PC-9 (cell line): ENCODE results near the gene PDE4D. TPM values are rescaled to one million over a fixed set of nuclear protein-coding genes. Genes with fewer than 3 reads are reported as not detected.
A peak's percentile ranks its signal among the peaks of the same experiment; 100 is the strongest.

Source experiments
- BruUV-seq: library from RNA; stranded (reverse); fragments of 400-500 nt; replicated peaks from 2 replicates; lab custom pipeline; 2021; lab: Mats Ljungman, UMichigan
- CTCF ChIA-PET: fragments of 300-600 bp; sonication (Branson Sonifier 250); formaldehyde crosslinking; loops from one replicate; lab custom pipeline; 2022; ENCODE audit warnings: antibody characterized with exemption; lab: Charles Lee
- POLR2A ChIA-PET: fragments of 300-600 bp; sonication (Branson Sonifier 250); formaldehyde crosslinking; loops from one replicate; lab custom pipeline; 2022; ENCODE audit warnings: antibody characterized with exemption; ENCODE audit not compliant: unreplicated experiment; lab: Charles Lee
- DNase-seq, 2 experiments: peaks; one replicate each; pipeline versions ENCODE4 v3.0.0 to v3.0.0-alpha.2; 2015 to 2022; ENCODE audit warnings: mixed read lengths in 1 of 2
- H2AFZ ChIP-seq: fragments of 200-600 bp; sonication (generic); 2 replicates; pipeline ENCODE4 v1.8.1; 2017; ENCODE audit warnings: antibody characterized with exemption
- H3F3A ChIP-seq: fragments of 200-600 bp; sonication (generic); 2 replicates; pipeline ENCODE4 v1.8.1; 2017; ENCODE audit warnings: antibody characterized with exemption, mild to moderate bottlenecking, low read depth; ENCODE audit not compliant: insufficient read depth
- H3K27ac ChIP-seq: fragments of 200-600 bp; sonication (generic); 2 replicates; pipeline ENCODE4 v1.6.1; 2016; ENCODE audit warnings: mixed run types
- H3K27me3 ChIP-seq: fragments of 200-600 bp; sonication (generic); 2 replicates; pipeline ENCODE4 v1.6.1; 2016; ENCODE audit warnings: low read depth, mixed run types; ENCODE audit not compliant: insufficient read depth
- H3K36me3 ChIP-seq: fragments of 200-600 bp; sonication (generic); 2 replicates; pipeline ENCODE4 v1.6.1; 2016; ENCODE audit warnings: low read depth, mixed run types
- H3K4me1 ChIP-seq: fragments of 200-600 bp; sonication (generic); replicated peaks from 2 replicates; pipeline ENCODE4 v1.6.1; 2016; ENCODE audit warnings: mixed run types; ENCODE audit not compliant: insufficient read depth
- H3K4me2 ChIP-seq: fragments of 200-600 bp; sonication (generic); 2 replicates; pipeline ENCODE4 v1.6.1; 2017; ENCODE audit warnings: mixed run types
- H3K4me3 ChIP-seq: fragments of 200-600 bp; sonication (generic); 2 replicates; pipeline ENCODE4 v1.6.1; 2016; ENCODE audit warnings: mixed run types
- H3K79me2 ChIP-seq: fragments of 200-600 bp; sonication (generic); 2 replicates; pipeline ENCODE4 v1.6.1; 2017; ENCODE audit warnings: low read depth, mixed run types
- H3K9me2 ChIP-seq: fragments of 200-600 bp; sonication (generic); 2 replicates; pipeline ENCODE4 v1.8.1; 2017; ENCODE audit warnings: mild to moderate bottlenecking; ENCODE audit not compliant: insufficient read depth
- H3K9me3 ChIP-seq: fragments of 200-600 bp; sonication (generic); 2 replicates; pipeline ENCODE4 v1.8.1; 2016; ENCODE audit warnings: low read depth; ENCODE audit not compliant: insufficient read depth
- H4K20me1 ChIP-seq: fragments of 200-600 bp; sonication (generic); 2 replicates; pipeline ENCODE4 v1.8.1; 2017; ENCODE audit not compliant: insufficient read depth
- EZH2 ChIP-seq: fragments of 200-600 bp; sonication (generic); IDR thresholded peaks from 2 replicates; pipeline ENCODE4 v1.8.0; 2017; ENCODE audit warnings: antibody characterized with exemption, low read depth
- intact Hi-C: fragments of 100-400 bp; cut with micrococcal nuclease; formaldehyde crosslinking; loops from one replicate; pipeline ENCODE4 v1.10.0; 2022; ENCODE audit not compliant: unreplicated experiment
- total RNA-seq: library from RNA; stranded (reverse); gene quantifications from 2 replicates; pipeline ENCODE4 v1.2.3, GENCODE V29; 2021
- TF ChIP-seq, protein P1 (sequence below): fragments of 200-600 bp; sonication (generic); conservative IDR thresholded peaks from 2 replicates; pipeline ENCODE4 v1.6.1; 2017; ENCODE audit warnings: mixed run types, antibody characterized with exemption, mild to moderate bottlenecking, moderate library complexity

The PDE4D gene
- total RNA-seq, 1 experiment from 2014 or later, result 9.8 TPM

DNA sequence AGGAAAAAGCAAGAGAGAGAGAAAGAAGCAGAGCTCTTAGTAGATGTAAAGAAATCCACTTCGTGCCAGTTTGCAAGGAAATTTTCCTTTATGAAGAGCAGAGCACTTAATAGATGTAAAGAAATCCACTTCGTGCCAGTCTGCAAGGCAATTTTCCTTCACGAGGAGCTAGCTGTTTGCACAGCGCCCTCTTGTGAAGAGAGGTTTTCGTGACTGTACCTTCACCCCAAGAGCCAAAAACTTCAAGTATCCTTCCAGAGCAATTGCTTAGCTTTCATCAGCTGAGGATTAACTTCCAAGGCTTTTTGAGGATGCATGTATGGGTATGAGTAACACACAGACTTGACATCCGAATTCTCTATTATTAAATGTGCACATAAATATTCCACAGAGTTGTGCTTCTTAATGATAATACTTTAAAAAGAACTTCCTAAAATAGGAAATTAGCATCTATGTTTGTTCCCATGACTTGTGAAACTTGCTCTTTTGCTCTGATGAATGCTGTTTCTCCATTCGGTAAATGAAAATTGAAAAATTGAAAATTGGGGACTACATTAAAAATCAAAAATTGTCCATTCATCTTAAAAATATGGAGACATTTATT, 525.6 kb downstream of the PDE4D start:
- ChIA-PET CTCF (interaction anchor here (0.5 to 1.5 kb wide), 5 partner anchors 67 to 433 kb away, joined by 3 read pairs; no protein-coding TSS in a partner anchor), POLR2A (interaction anchor here (0.6 to 0.7 kb wide), 2 partner anchors 178 to 342 kb away, joined by 6 to 8 read pairs; no protein-coding TSS in a partner anchor)
- Histone ChIP-seq H3F3A (no peaks in the 10 kb centered on the region), H3K79me2 (no peaks in the 10 kb centered on the region), H3K9me2 (no peaks in the 10 kb centered on the region), H3K27ac (no peak overlapping the region), H2AFZ (no peak overlapping the region), H3K4me3 (no peak overlapping the region), H3K4me1 (no peaks in the 10 kb centered on the region), H4K20me1 (no peaks in the 10 kb centered on the region), H3K36me3 (no peaks in the 10 kb centered on the region), H3K27me3 (no peaks in the 10 kb centered on the region), H3K4me2 (no peak overlapping the region), H3K9me3 (no peaks in the 10 kb centered on the region)
- BruUV-seq, result no TSS peak
- peak in 1 of 2 experiments; percentile 38 for DNase-seq
- TF ChIP-seq, protein P1, sequence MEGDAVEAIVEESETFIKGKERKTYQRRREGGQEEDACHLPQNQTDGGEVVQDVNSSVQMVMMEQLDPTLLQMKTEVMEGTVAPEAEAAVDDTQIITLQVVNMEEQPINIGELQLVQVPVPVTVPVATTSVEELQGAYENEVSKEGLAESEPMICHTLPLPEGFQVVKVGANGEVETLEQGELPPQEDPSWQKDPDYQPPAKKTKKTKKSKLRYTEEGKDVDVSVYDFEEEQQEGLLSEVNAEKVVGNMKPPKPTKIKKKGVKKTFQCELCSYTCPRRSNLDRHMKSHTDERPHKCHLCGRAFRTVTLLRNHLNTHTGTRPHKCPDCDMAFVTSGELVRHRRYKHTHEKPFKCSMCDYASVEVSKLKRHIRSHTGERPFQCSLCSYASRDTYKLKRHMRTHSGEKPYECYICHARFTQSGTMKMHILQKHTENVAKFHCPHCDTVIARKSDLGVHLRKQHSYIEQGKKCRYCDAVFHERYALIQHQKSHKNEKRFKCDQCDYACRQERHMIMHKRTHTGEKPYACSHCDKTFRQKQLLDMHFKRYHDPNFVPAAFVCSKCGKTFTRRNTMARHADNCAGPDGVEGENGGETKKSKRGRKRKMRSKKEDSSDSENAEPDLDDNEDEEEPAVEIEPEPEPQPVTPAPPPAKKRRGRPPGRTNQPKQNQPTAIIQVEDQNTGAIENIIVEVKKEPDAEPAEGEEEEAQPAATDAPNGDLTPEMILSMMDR, result peak; percentile 78
- TF ChIP-seq EZH2, result no peak
- intact Hi-C loops, result loop anchor here (1.0 to 2.0 kb wide), 2 partner anchors 149 to 180 kb away; no protein-coding TSS in a partner anchor

DNA sequence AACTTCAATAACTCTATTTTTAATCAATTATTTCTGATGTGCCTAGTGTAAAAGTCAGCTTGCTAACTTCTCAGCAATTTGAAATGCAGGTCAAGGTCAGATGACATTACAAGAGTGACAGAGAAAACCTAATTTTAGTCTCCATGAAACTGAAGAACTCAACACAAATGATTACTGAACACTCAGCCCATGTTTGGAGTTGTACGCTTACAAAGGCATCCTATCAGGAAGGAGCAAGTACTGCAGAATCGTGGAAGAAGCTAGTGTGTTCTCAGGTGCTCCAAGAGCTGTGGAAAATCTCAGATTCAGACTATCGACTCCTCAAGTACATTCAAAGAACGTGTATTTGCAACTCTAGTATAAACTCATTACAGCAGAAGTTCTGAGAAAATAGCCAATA, 526.7 kb downstream of the PDE4D start:
- TF ChIP-seq, protein P1, result no peak
- TF ChIP-seq EZH2, result no peak
- Histone ChIP-seq H4K20me1 (no peaks in the 10 kb centered on the region), H3K27ac (no peak overlapping the region), H3K9me2 (no peaks in the 10 kb centered on the region), H3K9me3 (no peaks in the 10 kb centered on the region), H3K4me1 (no peaks in the 10 kb centered on the region), H2AFZ (no peak overlapping the region), H3F3A (no peaks in the 10 kb centered on the region), H3K36me3 (no peaks in the 10 kb centered on the region), H3K27me3 (no peaks in the 10 kb centered on the region), H3K4me2 (no peak overlapping the region), H3K4me3 (no peak overlapping the region), H3K79me2 (no peaks in the 10 kb centered on the region)
- DNase-seq, result no peak
- intact Hi-C loops, result no loop called here
- BruUV-seq, result no TSS peak
- ChIA-PET POLR2A (no interaction called here), CTCF (interaction anchor here (0.6 to 1.1 kb wide), 2 partner anchors 178 to 490 kb away, joined by 3 to 4 read pairs; no protein-coding TSS in a partner anchor)

DNA sequence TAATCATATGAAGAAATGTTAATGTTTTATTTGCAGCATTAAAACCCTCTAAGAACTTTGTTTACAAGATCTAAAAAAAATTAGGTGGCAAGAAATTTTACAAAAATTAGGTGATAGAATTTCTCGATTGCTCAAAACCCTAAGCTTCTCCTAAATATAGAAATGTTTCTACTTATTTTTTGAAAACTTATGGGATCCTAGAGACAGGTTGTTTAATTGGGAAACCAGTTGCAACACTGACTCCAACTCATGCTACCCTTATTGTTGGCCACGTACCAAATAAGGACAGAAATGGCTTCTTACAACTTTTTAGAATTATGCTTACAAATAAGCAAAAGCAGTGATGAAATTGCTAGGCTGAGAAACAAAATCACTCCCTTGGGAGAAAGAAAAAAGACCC, 531.1 kb downstream of the PDE4D start:
- no peak overlapping the region for H3K27ac ChIP-seq
- intact Hi-C loops, result no loop called here
- CTCF ChIA-PET, result no interaction called here
- H3K4me3 ChIP-seq, result no peak overlapping the region
- H3K4me2 ChIP-seq, result no peak overlapping the region
- POLR2A ChIA-PET, result no interaction called here
- no peaks in the 10 kb centered on the region for H3K4me1 ChIP-seq
- no peak overlapping the region for H2AFZ ChIP-seq
- H4K20me1 ChIP-seq, result no peaks in the 10 kb centered on the region
- no peaks in the 10 kb centered on the region for H3K79me2 ChIP-seq
- no TSS peak for BruUV-seq
- H3K9me2 ChIP-seq, result no peaks in the 10 kb centered on the region
- H3F3A ChIP-seq, result no peaks in the 10 kb centered on the region
- TF ChIP-seq, protein P1, result no peak
- TF ChIP-seq EZH2, result no peak
- H3K9me3 ChIP-seq, result no peaks in the 10 kb centered on the region
- DNase-seq, result no peak
- no peaks in the 10 kb centered on the region for H3K27me3 ChIP-seq
- no peaks in the 10 kb centered on the region for H3K36me3 ChIP-seq
